Hepatic stellate cell (primary cell): ENCODE results near the gene SMAD2.

Source experiments
- DNase-seq: peaks from one replicate; pipeline ENCODE4 v3.0.0; 2011; ENCODE audit warnings: low spot score

Gene SMAD2

GRCh38 chr18:47895565-47896250 lies 34.8 kb downstream of the SMAD2 start:
- DNase-seq, result no peak

- DNase-seq, result peak; percentile 12
These were observed 36.3 kb downstream of the SMAD2 start for GRCh38 chr18:47893939-47894699.

GRCh38 chr18:47893047-47893446 lies 37.4 kb downstream of the SMAD2 start:
- DNase-seq, result no peak

GRCh38 chr18:47888156-47888555 lies 42.3 kb downstream of the SMAD2 start:
- DNase-seq, result no peak

- DNase-seq, result no peak
These were observed 43.2 kb downstream of the SMAD2 start for GRCh38 chr18:47887227-47887626.

- DNase-seq, result no peak
These were observed 46.6 kb downstream of the SMAD2 start for GRCh38 chr18:47883771-47884413.

- no peak for DNase-seq
These were observed 47.8 kb downstream of the SMAD2 start for GRCh38 chr18:47882641-47883040.

GRCh38 chr18:47881752-47882455 lies 48.6 kb downstream of the SMAD2 start:
- peak; percentile 14 for DNase-seq

- DNase-seq, result no peak
These were observed 49.4 kb downstream of the SMAD2 start for GRCh38 chr18:47881042-47881441.

GRCh38 chr18:47877892-47878291 lies 52.6 kb downstream of the SMAD2 start:
- peak; percentile 18 for DNase-seq

GRCh38 chr18:47876813-47877212 lies 53.6 kb downstream of the SMAD2 start:
- DNase-seq, result no peak

- no peak for DNase-seq
These were observed 56.8 kb downstream of the SMAD2 start for GRCh38 chr18:47873625-47874024.

- no peak for DNase-seq
These were observed 58.0 kb downstream of the SMAD2 start for GRCh38 chr18:47872426-47872825.

- DNase-seq, result no peak
These were observed 59.2 kb downstream of the SMAD2 start for GRCh38 chr18:47871288-47871687.

- DNase-seq, result no peak
These were observed 59.9 kb downstream of the SMAD2 start for GRCh38 chr18:47870605-47871004.

GRCh38 chr18:47868744-47869143 lies 61.7 kb downstream of the SMAD2 start:
- no peak for DNase-seq

- no peak for DNase-seq
These were observed 65.3 kb downstream of the SMAD2 start for GRCh38 chr18:47865183-47865582.

GRCh38 chr18:47863041-47863440 lies 67.4 kb downstream of the SMAD2 start:
- DNase-seq, result no peak

GRCh38 chr18:47858607-47859006 lies 71.9 kb downstream of the SMAD2 start:
- no peak for DNase-seq

- no peak for DNase-seq
These were observed 82.8 kb downstream of the SMAD2 start for GRCh38 chr18:47847635-47848034.

GRCh38 chr18:47846431-47846830 lies 84.0 kb downstream of the SMAD2 start:
- DNase-seq, result no peak

GRCh38 chr18:47844828-47845498 lies 85.5 kb downstream of the SMAD2 start:
- no peak for DNase-seq
